Globus pallidus (tissue), 1 donor: ENCODE data around the gene RPL37.
"Not testable (repeated sequence)": the region's sequence is repeated elsewhere in the genome, so short reads cannot be mapped to it uniquely, and the experiment has no call there.

Experiments used
- DNase-seq: peaks from one replicate; pipeline ENCODE4 v3.0.0-alpha.2; 2015; ENCODE audit warnings: low spot score

Gene RPL37

DNA sequence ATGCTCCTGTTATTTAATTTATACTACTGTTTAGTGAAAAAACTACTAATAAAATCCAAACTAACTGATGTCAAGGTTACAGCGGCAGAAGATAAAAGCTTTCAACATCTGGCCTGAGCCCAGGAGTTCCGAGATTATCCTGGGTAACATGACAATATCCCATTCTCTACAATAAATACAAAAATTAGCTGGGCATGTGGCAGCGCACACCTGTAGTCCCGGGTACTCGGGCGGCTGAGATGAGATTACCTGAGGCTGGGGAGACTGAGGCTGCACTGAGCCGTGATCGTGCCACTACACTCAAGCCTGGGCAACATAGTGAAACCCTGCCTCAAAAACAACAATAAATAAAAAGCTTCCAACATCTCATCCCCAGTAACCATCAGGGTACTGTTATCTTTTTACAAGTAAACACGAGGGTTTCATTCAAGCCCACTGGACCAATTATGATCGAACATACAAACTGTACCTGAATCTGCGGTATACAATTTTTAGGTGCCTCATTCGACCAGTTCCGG is 1.3 kb downstream of the RPL37 start:
- no peak for DNase-seq

DNA sequence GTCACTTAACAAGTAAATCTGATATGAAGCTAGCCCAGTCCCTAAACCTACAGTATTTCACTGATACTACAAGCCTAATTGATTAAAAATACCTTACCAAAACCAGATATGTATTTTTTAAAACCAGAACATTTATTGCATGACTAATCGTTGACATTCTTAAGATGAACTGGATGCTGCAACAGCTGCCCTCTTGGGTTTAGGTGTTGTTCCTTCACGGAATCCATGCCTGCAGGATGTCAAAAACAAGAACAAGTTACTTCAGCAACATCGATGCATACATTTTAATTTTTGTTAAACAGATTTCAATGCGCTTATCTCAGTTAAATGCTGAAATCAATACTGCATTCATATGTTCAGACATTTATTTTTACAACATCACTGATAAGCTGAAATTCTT is 2.7 kb downstream of the RPL37 start:
- DNase-seq: no peak

DNA sequence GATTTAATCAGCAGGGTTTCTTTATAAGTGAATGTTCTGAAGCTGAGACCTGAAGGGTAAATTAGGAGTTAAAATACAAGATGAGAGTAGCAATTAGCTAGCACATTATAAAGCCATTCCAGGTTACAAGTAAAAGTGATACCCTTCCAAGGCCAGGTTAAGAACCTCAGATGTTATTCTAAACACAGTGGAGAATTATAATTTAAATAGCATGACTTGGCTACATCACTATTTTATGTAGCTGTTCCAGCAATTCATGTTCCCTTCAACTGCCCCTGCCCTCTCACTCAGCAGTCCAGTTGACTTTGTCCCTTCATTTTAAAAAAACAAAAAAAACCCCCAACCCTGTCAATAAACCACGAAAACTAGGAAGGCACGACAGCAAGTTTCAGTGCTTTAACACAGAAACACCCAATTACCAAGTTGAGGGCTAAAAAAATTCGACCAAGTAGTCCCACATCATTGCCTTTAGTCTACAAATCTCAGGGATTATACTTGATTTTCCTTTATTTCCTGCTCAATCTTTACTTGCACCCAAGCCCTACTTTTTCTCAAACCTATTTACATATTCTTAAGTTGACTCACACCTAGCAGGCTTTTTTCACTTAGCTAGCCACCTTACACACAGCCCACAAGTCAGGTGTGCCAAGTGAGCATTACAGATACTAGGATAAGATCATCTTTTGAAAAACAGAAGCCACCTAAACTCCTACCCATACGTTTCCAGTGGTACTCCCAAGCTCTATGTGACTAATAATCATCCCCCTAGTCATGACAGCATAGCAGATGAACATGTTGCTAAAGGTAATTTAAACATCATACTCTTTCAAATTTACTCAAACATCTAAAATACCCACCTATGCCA is 3.4 kb downstream of the RPL37 start:
- DNase-seq: no peak

DNA sequence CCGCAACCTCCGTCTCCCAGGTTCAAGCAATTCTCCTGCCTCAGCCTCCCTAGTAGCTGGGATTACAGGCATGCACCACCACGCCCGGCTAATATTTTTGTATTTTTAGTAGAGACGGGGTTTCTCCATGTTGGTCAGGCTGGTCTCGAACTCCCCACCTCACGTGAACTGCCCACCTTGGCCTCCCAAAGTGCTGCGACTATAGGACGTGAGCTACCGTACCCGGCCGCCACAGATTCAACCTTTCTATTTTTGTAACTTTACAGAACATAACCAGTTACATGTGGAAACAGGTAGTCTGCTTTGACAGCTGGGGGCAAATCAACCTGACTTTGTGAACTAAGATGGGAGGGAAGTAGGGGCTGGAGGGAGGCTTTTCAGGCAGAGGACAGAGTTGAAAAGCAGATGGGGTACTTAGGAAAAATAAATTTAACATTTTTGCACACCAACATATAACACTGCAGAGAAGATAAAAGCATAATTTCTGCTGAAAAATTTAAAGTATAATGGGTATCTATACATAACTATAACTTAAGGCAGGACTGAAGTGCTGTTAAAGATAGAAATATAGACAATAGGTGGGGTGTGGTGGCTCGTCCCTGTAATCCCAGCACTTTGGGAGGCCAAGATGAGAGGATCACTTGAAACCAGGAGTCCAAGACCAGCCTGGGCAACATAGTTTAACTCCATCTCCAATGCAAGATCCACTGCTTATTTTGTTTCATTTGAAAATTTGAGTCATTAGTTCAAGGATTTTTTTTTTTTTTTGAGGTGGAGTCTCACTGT is 5.1 kb downstream of the RPL37 start:
- DNase-seq: no peak

DNA sequence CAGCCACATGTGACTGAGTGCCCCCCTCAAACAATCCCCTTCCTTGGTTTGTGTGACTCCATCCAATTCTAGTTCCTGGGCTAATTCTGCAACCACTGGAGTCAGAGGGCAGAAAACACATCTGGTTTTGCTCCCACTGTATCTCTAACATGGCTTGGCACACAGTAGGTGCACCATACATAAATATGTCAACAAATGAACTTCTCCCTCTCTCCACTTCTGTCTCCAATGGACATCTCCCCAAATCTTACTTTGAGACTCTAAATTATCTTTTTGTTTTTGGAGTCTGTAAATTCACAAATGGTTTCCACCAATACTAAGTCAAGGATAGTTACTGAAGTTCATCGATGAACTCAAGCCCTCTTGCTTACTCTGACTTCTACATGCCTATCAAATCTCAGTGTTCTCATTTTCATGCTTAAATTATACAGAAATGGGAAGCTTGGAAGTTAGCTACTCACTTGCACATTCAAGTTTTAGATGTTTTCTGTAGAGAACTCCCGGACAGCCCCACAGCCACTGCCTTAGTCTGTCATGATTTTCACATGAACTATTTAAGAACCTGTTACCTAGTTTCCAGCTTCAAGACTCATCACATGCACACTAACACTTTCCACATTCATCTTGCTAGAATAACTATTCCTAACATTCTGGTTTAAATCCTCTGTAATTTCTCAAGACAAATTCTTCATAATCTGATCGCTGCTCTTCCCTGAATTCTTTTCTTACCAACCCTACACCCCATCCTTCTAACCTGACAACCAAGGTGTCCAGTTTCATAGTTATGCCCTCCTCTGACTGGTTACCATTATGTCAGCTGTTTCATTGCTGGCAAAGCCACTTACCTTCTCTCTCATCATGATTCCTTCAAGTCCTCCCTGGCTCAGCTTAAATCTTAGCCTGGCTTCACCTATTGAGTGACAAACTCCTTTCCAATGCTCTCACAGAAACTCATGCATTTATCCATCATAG is 6.0 kb downstream of the RPL37 start:
- DNase-seq: no peak

DNA sequence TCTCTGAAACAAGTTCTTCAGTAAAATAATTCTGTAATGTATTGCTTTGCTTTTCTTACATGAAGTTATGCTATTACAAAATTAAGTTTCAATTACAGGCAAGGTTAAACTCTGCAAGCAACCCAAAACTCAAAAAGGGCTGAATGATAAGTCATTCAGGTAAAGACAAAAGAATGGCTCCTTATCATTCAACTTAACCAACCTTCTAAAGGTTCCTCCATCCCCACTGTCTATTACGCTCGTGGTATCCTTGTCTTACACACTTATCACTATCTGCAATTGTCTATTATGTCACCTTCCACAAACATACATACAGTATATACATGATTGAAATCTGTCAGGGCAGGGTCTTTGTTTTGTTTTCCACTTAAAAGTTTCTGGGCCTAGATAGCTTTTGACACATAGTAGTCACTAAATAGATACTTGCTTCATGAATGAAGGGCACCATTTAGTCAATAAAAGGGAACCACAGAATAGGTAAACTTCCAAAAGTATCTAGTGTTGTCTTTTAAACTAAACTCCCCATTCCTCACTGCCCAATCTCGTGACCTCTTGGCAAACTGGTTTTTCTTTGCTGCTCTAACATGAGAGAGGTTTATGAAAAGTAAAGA is 6.9 kb downstream of the RPL37 start:
- no peak for DNase-seq

DNA sequence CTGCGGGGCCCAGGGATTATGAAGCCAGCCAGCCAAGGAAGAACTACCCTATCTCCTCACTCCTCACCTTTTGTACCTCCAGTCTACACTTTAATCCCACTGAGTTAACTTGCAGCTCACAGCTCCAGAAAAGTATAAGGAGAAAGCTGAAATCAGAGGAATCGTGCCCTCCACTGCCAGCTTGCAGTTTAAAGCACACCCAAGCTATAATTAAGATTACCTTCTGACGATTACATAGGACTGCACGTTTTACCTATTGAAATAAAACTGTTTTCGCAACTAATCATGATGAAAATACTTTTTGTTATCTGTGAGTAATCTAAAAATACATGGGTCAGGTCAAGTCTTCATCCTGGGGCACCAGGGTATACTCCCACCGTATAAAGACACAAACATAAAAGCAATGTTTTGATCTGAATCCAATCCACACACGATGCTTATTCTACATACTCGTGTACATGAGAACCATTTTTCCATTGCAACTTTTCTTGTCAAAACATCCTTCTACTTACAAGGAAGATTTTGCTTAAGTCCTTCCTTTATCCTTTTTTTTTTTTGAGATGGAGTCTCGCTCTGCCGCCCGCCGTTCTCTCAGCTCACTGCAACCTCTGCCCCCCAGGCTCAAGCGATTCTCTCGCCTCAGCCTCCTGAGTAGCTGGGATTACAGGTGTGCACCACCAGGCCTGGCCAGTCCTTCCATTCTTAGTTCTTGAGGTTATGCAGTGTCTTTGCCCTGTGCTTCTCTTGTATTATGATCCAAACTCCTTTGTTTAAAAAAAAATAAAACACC is 7.6 kb downstream of the RPL37 start:
- DNase-seq: no peak

DNA sequence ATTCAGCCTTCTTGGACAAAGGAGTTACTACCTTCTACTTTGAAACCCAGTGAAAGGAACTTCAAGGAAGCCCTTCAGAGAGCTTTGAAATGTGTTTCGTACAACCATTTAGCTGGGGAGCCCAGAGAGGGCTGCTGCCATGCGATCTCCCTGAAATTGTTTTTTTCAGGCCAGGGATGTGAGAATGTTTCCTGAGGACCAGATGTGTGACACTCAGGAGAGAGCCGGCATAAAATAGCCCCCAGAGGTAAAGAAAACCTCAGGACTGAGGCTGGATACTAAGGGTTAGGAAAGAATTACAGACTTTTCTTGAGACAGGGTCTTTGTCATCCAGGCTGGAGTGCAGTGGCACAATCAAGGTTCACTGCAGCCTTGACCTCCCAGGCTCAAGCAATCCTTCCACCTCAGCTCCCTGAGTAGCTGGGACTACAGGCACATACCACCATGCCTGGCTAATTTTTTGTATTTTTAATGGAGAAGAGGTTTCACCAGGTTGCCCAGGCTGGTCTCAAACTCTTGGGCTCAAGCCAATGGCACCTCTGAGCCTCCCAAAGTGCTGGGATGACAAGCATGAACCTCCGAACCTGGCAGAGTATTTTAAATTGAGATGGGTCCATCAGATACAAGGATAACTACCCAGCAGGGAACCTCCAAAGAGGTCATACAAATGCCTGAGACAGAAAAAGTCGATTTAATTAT is 8.4 kb downstream of the RPL37 start:
- no peak for DNase-seq

DNA sequence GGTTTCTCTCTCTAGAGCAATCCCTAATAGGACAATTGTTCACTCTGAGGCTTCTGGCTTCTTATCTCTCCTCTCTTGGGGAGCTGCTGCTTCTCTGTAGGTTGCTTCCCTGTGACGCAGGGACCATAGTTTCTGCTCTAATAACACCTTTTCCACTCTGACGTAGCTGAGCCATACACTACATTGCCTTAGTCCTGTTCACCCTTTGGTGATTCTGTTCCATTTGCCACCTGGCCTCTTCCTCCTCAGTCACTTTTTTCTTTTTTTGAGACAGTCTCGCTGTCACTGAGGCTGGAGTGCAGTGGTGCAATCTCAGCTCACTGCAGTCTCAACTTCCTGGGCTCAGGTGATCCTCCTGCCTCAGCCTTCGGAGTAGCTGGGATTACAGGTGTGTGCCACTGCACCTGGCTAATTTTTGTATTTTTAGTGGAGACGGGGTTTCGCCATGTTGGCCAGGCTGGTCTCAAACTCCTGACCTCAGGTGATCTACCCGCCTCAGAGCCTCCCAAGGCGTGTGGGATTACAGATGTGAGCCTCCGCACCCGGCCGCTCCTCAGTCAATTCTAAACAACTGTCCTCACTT is 9.5 kb downstream of the RPL37 start:
- not testable (repeated sequence) for DNase-seq

DNA sequence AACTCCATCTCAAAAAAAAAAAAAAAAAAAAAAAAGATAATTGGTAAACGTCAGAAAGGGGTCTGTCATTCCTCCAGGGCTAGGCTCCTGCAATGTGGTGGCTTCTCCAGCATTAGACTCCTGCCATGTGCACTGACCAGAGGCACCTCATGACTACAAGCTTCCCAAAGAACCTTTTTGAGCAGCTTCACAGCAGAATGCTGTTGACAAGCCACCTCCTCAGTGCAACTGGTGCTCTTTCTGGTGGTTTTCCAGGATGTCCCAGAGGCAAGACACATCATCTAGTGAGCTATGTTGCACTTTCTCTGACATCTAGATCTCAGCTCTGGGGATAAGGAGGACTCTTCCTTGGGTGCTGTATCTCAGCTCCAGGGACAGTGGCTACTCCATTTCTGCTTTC is 11.6 kb downstream of the RPL37 start:
- no peak for DNase-seq

DNA sequence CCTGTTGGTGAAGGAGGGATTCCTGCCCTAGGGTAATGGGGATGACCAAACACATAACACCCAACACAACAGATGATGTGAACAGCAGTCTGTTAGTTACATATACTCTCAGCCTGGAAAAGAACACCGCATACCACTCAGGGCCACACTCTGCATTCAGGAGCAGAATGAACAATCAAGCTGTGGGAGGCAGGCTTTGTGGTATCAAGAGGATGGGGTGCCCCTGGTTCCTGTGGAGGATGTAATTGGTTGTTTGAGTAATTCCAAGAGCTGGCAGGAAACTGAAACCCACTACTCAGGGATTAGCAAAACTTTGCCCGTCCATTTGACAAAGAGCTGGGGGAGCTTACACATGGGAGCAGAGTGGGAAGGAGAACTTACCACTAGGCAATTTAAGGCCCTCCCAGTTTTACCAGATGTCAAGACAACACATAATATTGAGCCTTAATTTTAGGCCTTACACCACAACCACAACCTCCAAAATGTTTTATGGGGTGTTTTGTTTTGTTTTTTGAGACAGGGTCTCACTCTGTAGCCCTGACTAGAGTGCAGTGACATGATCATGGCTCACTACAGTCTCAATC is 21.2 kb downstream of the RPL37 start:
- no peak for DNase-seq

DNA sequence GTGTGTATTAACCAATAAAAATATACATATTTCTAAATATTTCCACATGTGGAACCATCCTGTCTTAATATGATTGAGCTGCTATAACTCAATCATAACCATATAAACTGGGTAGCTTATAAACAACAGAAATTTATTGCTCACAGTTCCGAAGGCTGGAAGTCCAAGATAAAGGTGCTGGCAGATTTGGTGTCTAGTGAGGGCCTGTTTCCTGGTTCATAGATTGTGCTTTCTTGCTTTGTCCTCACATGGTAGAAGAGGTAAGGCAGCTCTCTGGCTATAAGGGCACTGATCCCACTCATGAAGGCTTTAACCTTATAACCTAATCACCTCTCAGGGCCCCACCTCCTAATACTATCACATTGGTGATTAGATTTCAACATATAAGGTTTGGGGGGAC is 22.9 kb downstream of the RPL37 start:
- DNase-seq: no peak

DNA sequence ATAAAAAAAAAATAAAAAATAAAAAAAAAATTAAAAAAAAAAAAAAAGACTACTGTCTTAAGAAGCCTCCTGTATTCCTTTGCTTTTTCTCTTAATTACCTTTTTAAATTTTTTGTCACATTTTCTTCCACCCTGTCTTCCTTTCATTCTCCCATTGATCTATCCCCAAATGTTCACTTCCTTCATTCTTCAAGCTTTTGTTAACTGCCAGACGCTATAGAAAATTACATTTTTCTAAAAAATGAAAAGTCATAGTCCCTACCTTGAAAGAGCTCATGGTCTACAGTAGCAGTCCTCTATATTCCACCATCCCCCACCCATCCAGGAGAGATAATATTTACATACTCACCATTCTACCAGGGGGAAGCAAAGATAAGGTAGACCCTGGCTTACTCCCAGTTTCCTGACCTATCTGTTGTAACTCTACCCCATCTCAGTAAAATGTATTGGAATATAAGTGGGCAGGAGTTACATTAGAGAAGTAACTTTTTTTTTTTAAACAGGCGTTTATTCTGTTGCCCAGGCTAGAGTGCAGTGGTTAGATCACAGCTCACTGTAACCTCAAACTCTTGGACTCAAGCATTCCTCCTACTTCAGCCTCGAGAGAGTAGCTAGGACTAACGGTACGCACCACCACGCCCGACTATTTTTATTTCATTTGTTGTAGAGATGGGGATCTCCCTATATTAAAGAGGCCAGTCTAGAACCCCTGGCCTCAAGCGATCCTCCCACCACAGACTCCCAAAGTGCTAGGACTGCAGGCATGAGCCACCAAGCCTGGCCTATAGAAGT is 33.1 kb downstream of the RPL37 start:
- no peak for DNase-seq

DNA sequence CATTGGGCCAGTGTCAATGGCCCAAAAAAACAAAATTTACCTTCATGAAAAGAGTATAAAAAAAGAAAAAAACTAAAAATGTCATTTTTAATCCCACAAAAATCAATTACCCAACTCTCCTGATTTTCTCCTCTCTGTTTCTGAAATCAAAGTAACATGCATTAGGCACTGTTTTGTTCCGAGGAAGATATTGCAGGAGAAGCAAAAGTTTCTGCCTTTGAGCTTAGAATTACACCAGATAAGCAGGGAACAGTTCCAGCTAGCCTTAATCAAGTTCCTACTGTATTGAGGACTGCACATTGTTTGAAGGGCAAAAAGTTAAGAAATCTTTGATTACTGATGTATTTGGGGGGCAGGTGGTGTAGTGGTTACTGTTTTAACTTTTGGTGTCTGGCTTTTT is 35.8 kb downstream of the RPL37 start:
- DNase-seq: no peak

DNA sequence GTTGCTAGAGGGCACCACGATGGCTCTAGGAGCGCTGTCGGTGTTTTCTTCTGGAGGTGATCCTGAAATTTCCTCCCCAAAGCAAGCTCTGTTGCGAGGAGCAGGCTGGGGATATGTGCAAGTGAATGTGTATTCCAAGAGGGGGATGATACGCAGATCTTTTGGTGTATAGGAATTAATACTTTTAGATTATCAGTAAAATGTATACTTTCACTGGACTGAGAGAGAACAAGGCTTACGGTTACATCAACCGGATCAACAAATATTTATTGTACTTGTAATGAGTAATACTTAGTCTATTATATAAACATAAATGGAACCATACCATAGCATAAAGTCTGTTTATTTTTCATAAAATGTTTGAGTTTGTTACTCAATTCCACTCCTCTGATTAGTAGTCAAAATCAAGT is 36.2 kb downstream of the RPL37 start:
- no peak for DNase-seq

DNA sequence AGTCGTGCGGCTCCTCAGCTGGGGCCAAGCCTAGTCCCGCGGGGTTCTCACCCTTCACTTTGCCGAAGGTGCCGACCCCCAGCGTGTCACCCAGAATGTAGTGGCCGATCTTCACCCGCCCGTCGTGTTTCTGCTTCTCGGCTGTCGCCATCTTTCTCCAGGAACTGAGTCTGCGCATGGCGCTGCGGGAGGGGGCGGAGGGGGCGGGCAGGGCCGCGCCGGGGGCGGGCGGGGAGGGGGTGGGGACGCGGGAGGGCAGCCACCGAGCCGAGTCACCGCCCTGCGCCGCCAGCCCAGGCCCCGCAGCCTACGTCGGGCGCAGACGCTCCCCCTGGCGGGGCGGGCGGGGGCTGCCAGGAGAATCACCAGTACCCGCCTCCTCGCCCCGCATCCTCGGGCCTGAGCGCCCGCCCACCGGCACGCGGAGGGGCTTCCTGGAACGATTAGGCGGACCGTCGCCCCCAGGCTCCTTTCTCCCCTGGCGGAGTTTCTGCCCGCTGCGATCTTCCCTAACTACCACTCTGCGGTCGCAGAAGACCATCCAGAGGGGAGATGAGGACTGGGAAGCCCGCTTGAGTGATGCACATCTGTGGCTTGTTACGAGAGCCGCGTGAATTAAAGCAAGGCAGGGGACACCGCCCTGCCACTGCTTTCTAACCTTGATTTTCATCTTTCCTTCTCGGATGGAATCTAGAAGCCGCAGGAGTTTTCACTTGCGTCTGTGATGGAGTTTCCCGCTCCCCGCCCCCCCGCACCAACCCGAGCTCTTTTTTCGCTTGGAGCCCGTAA is 36.8 kb downstream of the RPL37 start, which contains the start of gene PRKAA1:
PRKAA1 (minus strand) TSS at position 363 of the 789 bp plus-strand sequence; CDS start at position 178, 185 bp downstream.
- DNase-seq: peak; percentile 93

DNA sequence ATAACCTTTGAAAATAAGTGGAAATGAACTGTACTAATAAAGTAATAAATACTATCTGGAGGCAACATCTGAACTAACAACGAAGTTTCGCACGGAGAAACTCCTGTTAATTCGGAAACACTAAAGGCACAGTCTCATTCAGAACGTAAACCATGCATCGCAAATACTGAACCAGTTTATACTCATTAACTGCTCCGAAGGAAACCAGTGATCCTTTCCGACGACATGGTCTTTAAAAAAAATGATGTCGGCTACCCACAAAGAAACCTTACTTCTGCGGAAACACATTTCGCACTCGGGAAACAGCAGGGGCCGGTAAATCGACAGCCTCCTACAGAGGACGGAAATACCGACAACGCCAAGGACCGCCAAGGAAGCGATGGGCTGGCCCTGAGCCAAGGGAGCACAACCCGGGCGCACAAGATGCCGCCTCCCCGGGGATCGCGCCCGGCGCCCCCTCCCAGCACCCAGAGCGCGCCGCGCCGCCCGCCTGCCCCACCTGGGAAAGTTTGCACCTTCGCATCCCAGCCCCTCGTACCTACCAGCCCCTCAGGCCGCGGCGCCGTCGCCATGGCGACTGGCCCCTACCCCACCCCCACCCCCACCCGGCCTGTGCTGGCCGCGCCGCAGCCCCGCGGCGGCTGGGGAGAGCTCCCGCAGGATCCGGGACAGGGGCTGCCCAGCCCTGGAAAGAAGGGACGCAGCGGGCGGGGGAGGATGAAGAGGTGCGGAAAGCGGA is 37.6 kb downstream of the RPL37 start:
- peak; percentile 60 for DNase-seq
